WTC11 (cell line): ENCODE results near the gene MATR3. TPM values are rescaled to one million over a fixed set of nuclear protein-coding genes. Genes with fewer than 3 reads are reported as not detected.

Source experiments
- ATAC-seq: fragments of 200-7000 bp; cut with Tn5 transposase; 2 replicates; pipeline ENCODE4 v1.10.0; 2021; ENCODE audit warnings: mild to moderate bottlenecking, moderate library complexity
- CTCF ChIA-PET: fragments of 300-600 bp; sonication (Branson Sonifier 250); formaldehyde crosslinking; loops from one replicate; lab custom pipeline; 2021; ENCODE audit warnings: antibody characterized with exemption; lab: Charles Lee
- POLR2A ChIA-PET: fragments of 350-600 bp; sonication (Branson Sonifier 250); formaldehyde crosslinking; loops from one replicate; lab custom pipeline; 2021; ENCODE audit warnings: antibody characterized with exemption; lab: Charles Lee
- DNase-seq: peaks from one replicate; pipeline ENCODE4 v3.0.0; 2021; ENCODE audit warnings: low spot score
- H3K27ac Mint-ChIP-seq: 2 replicates; pipeline ENCODE4 v1.8.0; 2021; ENCODE audit warnings: mixed read lengths
- H3K27me3 Mint-ChIP-seq: 2 replicates; pipeline ENCODE4 v1.8.0; 2021; ENCODE audit warnings: low read depth, mild to moderate bottlenecking, moderate library complexity, mixed read lengths
- H3K36me3 Mint-ChIP-seq: 2 replicates; pipeline ENCODE4 v1.8.0; 2021; ENCODE audit warnings: mixed read lengths
- H3K4me1 Mint-ChIP-seq: 2 replicates; pipeline ENCODE4 v1.8.0; 2022; ENCODE audit warnings: mixed read lengths
- H3K4me3 Mint-ChIP-seq: 2 replicates; pipeline ENCODE4 v1.8.0; 2021; ENCODE audit warnings: mild to moderate bottlenecking, moderate library complexity, mixed read lengths
- H3K9me3 Mint-ChIP-seq: 2 replicates; pipeline ENCODE4 v1.8.0; 2021; ENCODE audit warnings: mixed read lengths
- ATF2 ChIP-seq: sonication (generic); formaldehyde crosslinking; IDR thresholded peaks from 2 replicates; pipeline ENCODE4 v1.8.1; 2022; ENCODE audit warnings: low read depth, missing genetic modification reagents, borderline replicate concordance
- CTCF ChIP-seq: fragments of 200-600 bp; IDR thresholded peaks from 2 replicates; pipeline ENCODE4 v1.8.0; 2022; ENCODE audit warnings: antibody characterized with exemption
- E2F1 ChIP-seq: sonication (generic); formaldehyde crosslinking; IDR thresholded peaks from 2 replicates; pipeline ENCODE4 v1.8.0; 2022; ENCODE audit warnings: mild to moderate bottlenecking, missing genetic modification reagents
- EMX1 ChIP-seq: fragments of 250-450 bp; sonication (Bioruptor Pico); IDR thresholded peaks from 2 replicates; pipeline ENCODE4 v1.8.0; 2021; ENCODE audit warnings: mild to moderate bottlenecking
- ERG ChIP-seq: fragments of 250-450 bp; sonication (Bioruptor Pico); IDR thresholded peaks from 2 replicates; pipeline ENCODE4 v1.8.0; 2021; ENCODE audit warnings: mild to moderate bottlenecking
- ESRRA ChIP-seq: sonication (generic); formaldehyde crosslinking; IDR thresholded peaks from 2 replicates; pipeline ENCODE4 v1.8.1; 2022; ENCODE audit warnings: mild to moderate bottlenecking, missing genetic modification reagents, borderline replicate concordance
- GRHL2 ChIP-seq: fragments of 250-450 bp; sonication (Bioruptor Pico); IDR thresholded peaks from 2 replicates; pipeline ENCODE4 v1.8.0; 2022; ENCODE audit warnings: mild to moderate bottlenecking, moderate library complexity; ENCODE audit not compliant: insufficient replicate concordance, severe bottlenecking
- GTF2I ChIP-seq: fragments of 250-450 bp; sonication (Bioruptor Pico); conservative IDR thresholded peaks from 2 replicates; pipeline ENCODE4 v1.4.0; 2021; ENCODE audit warnings: mild to moderate bottlenecking
- IRF2 ChIP-seq: sonication (generic); formaldehyde crosslinking; IDR thresholded peaks from 2 replicates; pipeline ENCODE4 v1.8.0; 2022; ENCODE audit warnings: low read depth, missing genetic modification reagents, borderline replicate concordance
- SMAD3 ChIP-seq: sonication (generic); formaldehyde crosslinking; IDR thresholded peaks from 2 replicates; pipeline ENCODE4 v1.8.0; 2022; ENCODE audit warnings: missing genetic modification reagents, mild to moderate bottlenecking, borderline replicate concordance
- SOX15 ChIP-seq: fragments of 250-450 bp; sonication (Bioruptor Pico); IDR thresholded peaks from 2 replicates; pipeline ENCODE4 v1.9.0; 2021; ENCODE audit warnings: mild to moderate bottlenecking
- TCF7 ChIP-seq: sonication (generic); formaldehyde crosslinking; IDR thresholded peaks from 2 replicates; pipeline ENCODE4 v1.8.0; 2022; ENCODE audit warnings: mild to moderate bottlenecking, low read depth, missing genetic modification reagents, moderate library complexity
- ZNF138 ChIP-seq: sonication (generic); formaldehyde crosslinking; conservative IDR thresholded peaks from 2 replicates; pipeline ENCODE4 v1.8.1; 2022; ENCODE audit warnings: mild to moderate bottlenecking, moderate library complexity, missing genetic modification reagents
- ZNF219 ChIP-seq: sonication (generic); formaldehyde crosslinking; IDR thresholded peaks from 2 replicates; pipeline ENCODE4 v1.8.0; 2023; ENCODE audit warnings: missing genetic modification reagents, mild to moderate bottlenecking, borderline replicate concordance
- ZNF263 ChIP-seq: sonication (generic); formaldehyde crosslinking; IDR thresholded peaks from 2 replicates; pipeline ENCODE4 v1.8.1; 2022; ENCODE audit warnings: low read depth, mild to moderate bottlenecking, moderate library complexity, missing genetic modification reagents
- ZNF317 ChIP-seq: sonication (generic); formaldehyde crosslinking; IDR thresholded peaks from 2 replicates; pipeline ENCODE4 v1.8.1; 2023; ENCODE audit warnings: low read depth, mild to moderate bottlenecking, moderate library complexity, missing genetic modification reagents, borderline replicate concordance
- ZNF671 ChIP-seq: fragments of 250-450 bp; sonication (Bioruptor Pico); IDR thresholded peaks from 2 replicates; pipeline ENCODE4 v1.8.0; 2021; ENCODE audit warnings: mild to moderate bottlenecking
- total RNA-seq: library from RNA; stranded (reverse); gene quantifications from 3 replicates; pipeline ENCODE4 v1.2.3, GENCODE V29; 2021
- TF ChIP-seq, protein P1 (sequence below): fragments of 250-450 bp; sonication (Bioruptor Pico); IDR thresholded peaks from 2 replicates; pipeline ENCODE4 v1.9.0; 2021; ENCODE audit warnings: mild to moderate bottlenecking
- TF ChIP-seq, protein P2 (sequence below): sonication (generic); formaldehyde crosslinking; IDR thresholded peaks from 2 replicates; pipeline ENCODE4 v1.8.1; 2022; ENCODE audit warnings: missing genetic modification reagents, borderline replicate concordance
- TF ChIP-seq, protein P3 (sequence below): sonication (generic); formaldehyde crosslinking; IDR thresholded peaks from 2 replicates; pipeline ENCODE4 v1.8.0; 2023; ENCODE audit warnings: mild to moderate bottlenecking, missing genetic modification reagents

The MATR3 gene
- total RNA-seq, 1 experiment from 2014 or later: 290 TPM

- H3K4me3 Mint-ChIP-seq: no peak overlapping the region
- ChIA-PET POLR2A (interaction anchor here (0.7 kb wide), 1 partner anchor 512 kb away, joined by 3 read pairs; no protein-coding TSS in a partner anchor), CTCF (no interaction called here)
- no peak overlapping the region for H3K27ac Mint-ChIP-seq
- H3K27me3 Mint-ChIP-seq: no peaks in the 10 kb centered on the region
- ATAC-seq (no peak), DNase-seq (no peak)
- H3K9me3 Mint-ChIP-seq: no peaks in the 10 kb centered on the region
- H3K4me1 Mint-ChIP-seq: peaks cover 4% of the 10 kb centered on the region
- H3K36me3 Mint-ChIP-seq: peaks cover 34% of the 10 kb centered on the region
- TF ChIP-seq, protein P1, sequence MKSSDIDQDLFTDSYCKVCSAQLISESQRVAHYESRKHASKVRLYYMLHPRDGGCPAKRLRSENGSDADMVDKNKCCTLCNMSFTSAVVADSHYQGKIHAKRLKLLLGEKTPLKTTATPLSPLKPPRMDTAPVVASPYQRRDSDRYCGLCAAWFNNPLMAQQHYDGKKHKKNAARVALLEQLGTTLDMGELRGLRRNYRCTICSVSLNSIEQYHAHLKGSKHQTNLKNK (CRISPR knock-in tag): no peak
- TF ChIP-seq EMX1 (CRISPR knock-in tag) (no peak), ZNF138 (CRISPR knock-in tag) (no peak), E2F1 (CRISPR knock-in tag) (no peak), ZNF263 (CRISPR knock-in tag) (no peak), SMAD3 (CRISPR knock-in tag) (no peak), ATF2 (no peak), CTCF (no peak), ERG (CRISPR knock-in tag) (no peak), IRF2 (CRISPR knock-in tag) (no peak), ZNF219 (CRISPR knock-in tag) (no peak), GRHL2 (CRISPR knock-in tag) (no peak), GTF2I (CRISPR knock-in tag) (no peak), TCF7 (CRISPR knock-in tag) (no peak), SOX15 (no peak), ESRRA (no peak), ZNF671 (no peak), ZNF317 (no peak)
- TF ChIP-seq, protein P2, sequence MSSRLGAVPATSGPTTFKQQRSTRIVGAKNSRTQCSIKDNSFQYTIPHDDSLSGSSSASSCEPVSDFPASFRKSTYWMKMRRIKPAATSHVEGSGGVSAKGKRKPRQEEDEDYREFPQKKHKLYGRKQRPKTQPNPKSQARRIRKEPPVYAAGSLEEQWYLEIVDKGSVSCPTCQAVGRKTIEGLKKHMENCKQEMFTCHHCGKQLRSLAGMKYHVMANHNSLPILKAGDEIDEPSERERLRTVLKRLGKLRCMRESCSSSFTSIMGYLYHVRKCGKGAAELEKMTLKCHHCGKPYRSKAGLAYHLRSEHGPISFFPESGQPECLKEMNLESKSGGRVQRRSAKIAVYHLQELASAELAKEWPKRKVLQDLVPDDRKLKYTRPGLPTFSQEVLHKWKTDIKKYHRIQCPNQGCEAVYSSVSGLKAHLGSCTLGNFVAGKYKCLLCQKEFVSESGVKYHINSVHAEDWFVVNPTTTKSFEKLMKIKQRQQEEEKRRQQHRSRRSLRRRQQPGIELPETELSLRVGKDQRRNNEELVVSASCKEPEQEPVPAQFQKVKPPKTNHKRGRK (CRISPR knock-in tag): no peak
- TF ChIP-seq, protein P3, sequence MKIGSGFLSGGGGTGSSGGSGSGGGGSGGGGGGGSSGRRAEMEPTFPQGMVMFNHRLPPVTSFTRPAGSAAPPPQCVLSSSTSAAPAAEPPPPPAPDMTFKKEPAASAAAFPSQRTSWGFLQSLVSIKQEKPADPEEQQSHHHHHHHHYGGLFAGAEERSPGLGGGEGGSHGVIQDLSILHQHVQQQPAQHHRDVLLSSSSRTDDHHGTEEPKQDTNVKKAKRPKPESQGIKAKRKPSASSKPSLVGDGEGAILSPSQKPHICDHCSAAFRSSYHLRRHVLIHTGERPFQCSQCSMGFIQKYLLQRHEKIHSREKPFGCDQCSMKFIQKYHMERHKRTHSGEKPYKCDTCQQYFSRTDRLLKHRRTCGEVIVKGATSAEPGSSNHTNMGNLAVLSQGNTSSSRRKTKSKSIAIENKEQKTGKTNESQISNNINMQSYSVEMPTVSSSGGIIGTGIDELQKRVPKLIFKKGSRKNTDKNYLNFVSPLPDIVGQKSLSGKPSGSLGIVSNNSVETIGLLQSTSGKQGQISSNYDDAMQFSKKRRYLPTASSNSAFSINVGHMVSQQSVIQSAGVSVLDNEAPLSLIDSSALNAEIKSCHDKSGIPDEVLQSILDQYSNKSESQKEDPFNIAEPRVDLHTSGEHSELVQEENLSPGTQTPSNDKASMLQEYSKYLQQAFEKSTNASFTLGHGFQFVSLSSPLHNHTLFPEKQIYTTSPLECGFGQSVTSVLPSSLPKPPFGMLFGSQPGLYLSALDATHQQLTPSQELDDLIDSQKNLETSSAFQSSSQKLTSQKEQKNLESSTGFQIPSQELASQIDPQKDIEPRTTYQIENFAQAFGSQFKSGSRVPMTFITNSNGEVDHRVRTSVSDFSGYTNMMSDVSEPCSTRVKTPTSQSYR (CRISPR knock-in tag): no peak
Measured at GRCh38 chr5:139360384-139360783, 66.8 kb downstream of the MATR3 start.
